Measurements from ENCODE around the gene TBX4.
"Not testable (repeated sequence)": the region's sequence is repeated elsewhere in the genome, so short reads cannot be mapped to it uniquely, and the experiment has no call there.

TBX4 gene

DNA sequence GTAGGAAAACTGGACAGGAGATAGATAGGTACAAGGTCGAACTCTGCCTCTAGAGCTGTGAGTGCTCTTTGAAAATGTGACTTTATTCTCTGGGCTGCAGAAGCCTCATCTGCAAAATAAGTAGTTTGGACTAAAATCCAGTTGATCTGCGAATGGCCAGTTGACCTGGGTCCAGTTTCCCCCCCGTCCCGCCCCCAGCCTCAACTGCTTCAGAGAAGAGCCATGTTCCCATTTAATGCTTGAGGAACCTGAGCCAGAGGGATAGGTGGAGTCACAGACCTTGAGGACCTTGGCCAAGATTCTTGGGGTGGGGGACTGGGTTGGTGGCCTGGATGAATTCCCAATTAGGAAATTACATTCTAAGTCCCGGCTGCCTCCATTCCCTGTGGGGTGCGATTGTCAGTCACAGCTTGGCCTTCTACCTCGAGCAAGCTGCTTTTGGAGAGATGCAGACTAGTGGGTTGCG, 38.5 kb upstream of the TBX4 start:
- DNase-seq = no peak

DNA sequence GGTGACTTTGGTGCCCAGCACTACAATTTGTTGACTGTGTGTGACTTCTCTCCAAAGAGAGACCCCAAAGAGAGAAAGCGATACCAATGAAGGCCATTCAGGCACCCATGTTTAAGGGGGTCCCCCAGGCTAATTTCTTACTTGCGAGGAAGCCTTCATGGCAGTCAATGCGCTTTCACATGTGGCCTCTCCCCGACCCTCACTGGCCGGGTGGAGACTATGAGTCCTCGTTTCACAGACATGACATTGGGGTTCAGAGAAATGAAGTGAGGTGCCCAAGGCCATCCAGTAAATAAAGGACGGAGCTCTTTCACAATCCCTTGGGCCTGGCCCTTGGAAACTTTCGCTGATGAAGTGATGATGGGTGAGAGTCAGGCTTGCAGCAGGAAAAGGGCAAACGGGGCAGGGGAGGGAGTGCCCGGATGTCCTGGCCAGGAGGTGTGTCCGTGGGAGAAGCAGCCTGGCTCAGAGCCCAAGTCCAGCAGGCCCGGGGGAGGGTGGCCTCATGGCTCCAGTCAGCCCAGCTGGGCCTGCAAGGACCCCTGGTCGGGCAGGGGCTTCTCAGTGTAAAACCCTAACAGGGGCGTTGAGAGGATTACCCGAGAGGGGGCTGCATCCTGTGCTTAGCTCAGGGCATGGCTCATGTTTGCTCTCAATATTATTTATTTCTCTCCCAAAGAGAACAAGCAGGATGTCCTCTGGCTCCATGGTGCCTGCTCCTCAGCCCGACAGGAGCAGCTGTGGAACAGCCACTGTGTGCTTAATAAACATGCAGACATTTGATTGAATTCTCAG, 37.9 kb upstream of the TBX4 start:
- DNase-seq = no peak

DNA sequence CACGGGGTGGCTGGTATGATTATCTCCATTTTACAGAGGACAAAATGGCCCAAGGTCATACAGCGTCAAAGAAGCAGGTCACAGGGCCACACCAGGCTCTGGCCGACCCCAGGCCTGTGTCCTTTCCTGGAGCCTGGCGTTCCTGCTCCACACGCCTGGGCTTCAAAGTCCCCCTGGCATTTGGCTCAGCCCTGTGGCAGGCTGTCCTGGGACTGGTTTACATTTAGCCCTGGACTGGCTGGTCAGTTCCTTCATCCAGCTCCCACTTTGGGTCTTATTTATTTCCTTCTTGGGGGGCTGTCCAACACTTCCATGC, 37.3 kb upstream of the TBX4 start:
- DNase-seq = no peak

DNA sequence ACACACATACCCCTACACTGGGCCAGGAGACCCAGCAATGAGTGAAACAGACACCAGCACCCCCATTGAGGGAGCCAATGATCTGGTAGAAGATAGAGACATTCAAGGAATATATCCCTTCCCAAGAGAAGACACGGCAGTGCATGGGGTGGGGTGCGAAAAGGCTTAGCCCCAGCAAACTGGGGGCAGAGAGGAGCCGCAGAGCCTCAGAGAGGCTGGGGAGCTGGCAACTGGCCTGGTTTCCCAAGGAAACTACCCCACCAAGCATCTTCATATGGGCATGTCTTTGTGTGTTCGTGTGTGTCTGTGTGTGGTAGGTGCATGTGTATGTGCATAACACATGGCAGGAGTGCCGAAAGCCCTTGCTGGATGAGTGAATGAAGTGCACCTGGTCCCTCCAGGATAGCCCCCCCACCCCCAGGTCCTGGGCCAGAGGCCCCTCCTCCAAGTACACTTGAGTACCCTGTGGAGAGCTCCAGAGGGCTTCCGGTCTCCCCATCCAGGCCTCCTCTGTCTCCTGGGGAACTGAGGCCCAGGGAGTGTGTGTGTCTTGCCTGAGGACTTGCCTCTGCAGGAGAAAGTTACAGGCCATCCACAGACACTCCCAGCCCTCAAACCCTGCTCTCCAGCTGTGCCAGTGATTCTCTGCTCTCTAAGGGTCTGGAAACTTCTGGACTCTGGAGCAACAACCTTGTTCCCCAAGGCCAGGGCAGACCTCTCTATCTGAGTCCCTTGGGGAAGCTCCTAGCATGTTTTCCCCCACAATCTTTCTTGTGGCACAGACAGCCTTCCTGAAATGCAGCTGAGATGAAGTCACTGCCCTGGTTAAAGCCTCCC, 36.6 kb upstream of the TBX4 start:
- DNase-seq = no peak

- DNase-seq = no peak
These were observed 36.0 kb upstream of the TBX4 start for GRCh38 chr17:61416211-61416539.

- peak; percentile 54 for DNase-seq
These were observed 35.5 kb upstream of the TBX4 start for GRCh38 chr17:61416540-61417363.

DNA sequence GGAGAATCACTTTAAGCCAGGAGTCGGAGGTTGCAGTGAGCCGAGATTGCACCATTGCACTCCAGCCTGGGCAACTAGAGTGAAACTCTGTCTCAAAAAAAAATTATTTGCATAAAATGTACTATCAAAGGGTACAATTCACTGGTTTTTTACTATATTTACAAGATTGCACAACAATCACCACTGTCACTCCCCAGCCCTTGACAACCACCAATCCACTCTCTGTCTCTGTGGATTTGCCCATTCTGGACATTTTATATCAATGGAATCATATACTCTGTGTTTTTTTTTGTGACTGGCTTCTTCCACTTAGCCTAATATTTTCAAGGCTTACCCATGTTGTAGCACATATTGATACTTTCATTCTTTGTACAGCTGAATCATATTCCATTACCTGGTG, 33.8 kb upstream of the TBX4 start:
- DNase-seq = no peak

GRCh38 chr17:61419496-61420046, 32.7 kb upstream of the TBX4 start:
- no peak for DNase-seq

DNA sequence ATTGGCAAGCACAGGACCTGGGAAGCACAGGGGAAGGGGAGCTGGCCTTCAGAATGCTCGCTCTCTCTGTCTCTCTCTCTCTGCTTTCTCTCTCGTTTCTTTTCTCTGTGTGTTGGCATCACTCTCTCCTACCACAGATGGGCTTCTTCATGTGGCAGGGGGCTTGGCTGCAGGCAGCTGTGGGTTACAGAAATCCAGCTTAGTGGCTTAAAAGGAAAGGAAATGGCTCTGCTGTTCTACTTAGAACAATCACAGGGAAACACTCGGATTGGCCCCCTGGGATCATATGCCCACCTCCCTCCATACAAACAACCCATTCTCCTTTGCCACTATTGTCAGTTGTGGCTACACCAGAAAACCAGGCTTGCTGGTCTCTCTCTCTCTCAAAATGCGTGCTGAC, 32.2 kb upstream of the TBX4 start:
- no peak for DNase-seq

GRCh38 chr17:61420745-61421398, 31.4 kb upstream of the TBX4 start:
- DNase-seq = no peak

DNA sequence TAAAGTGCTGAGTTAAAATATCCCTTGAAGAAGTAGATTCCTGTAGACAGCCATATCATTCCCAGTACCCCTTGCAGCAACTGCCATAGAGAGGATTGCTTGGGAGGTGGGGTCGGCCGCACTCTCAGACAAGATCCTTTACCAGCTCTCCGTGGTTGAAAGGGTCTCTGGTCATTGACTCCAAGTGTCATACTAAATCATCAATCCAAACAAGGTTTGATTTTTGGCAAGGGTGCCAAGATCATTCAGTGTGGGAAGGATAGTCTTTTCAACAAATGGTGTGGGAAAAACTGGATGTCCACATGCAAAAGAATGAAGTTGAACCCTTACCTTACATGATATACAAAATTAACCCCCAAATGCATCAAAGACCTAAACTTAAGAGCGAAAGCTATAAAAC, 30.8 kb upstream of the TBX4 start:
- DNase-seq = no peak

- no peak for DNase-seq
These were observed 30.0 kb upstream of the TBX4 start for GRCh38 chr17:61422116-61422799.

- DNase-seq = no peak
These were observed 29.4 kb upstream of the TBX4 start for GRCh38 chr17:61422869-61423268.

DNA sequence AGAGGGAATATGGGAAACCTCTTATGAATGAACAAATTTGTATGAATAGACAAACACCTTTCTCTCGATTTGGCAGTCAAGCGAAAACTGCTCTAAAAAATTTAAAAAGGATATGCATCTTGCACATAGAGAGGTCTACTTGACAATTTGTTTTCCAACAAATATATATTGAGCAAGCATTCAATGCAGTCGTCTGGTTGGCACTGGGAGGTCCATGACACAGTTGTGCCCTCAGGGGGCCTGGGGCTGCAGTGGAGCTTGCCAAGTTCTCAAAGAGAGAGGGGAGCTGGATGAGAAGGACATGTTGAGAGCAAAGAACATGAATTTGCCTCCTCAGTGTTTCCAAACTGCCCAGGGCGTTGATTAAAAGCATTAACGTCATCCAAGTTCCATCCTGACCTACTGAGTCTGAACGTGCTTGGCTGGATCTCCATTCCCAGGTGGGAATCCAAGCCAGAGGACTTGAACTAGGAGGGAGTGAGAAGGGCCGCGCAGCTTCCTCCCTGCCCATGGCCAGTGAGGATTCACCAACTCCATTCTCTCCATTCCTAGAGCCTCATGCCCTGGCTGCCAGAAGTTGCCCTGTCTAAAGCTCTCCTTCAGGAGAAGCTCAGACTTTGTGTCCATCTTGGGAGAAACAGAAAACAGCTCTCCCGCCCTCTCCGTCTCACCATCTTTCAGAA, 28.1 kb upstream of the TBX4 start:
- no peak for DNase-seq

- no peak for DNase-seq
These were observed 26.3 kb upstream of the TBX4 start for GRCh38 chr17:61425682-61426481.

GRCh38 chr17:61426482-61427304, 25.5 kb upstream of the TBX4 start:
- DNase-seq = no peak

- no peak for DNase-seq
These were observed 24.7 kb upstream of the TBX4 start for GRCh38 chr17:61427567-61427966.

DNA sequence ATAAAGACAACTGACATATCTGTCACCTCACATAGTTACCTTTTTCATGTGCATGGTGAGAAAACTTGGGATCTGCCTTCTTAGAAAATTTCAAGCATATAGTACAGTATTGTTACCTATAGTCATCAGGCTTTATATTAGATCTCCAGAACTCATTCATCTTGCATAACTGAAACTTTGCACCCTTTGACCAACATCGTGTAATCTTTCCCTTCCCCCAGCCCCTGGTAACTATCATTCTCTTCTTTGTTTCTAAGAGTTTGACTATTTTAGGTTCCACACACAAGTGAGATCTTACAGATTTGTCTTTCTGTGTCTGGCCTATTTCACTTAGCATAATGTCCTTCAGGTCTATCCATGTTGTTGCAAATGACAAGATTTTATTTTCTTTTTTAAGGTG, 22.9 kb upstream of the TBX4 start:
- DNase-seq = no peak

DNA sequence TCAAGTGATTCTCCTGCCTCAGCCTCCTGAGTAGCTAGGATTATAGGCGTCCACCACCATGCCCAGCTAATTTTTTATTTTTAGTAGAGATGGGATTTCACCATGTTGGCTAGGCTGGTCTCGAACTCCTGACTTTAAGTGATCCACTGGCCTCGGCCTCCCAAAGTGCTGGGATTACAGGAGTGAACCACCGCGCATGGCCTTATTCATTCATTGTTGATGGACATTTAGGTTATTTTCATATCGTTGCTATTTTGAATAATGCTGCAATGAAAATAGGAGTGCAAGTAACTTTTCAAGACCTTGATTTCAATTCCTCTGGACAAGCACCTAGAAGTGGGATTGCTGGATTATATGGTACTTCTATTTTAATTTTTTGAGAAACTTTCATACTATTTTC, 22.4 kb upstream of the TBX4 start:
- DNase-seq = not testable (repeated sequence)

Measured in NCI-H1436 treated with DMSO at 0.1 percent for 48 hours (cell line).